Measurements from ENCODE around the gene TLCD2.
A peak's percentile ranks its signal among the peaks of the same experiment; 100 is the strongest.
"Not testable (repeated sequence)": the region's sequence is repeated elsewhere in the genome, so short reads cannot be mapped to it uniquely, and the experiment has no call there.

TLCD2 gene

GRCh38 chr17:1695365-1695764 lies 14.8 kb downstream of the TLCD2 start:
- no peak for DNase-seq (ENCODE audit: low read depth in 1 of 2, low spot score in 1 of 2)

GRCh38 chr17:1693339-1693738 lies 16.8 kb downstream of the TLCD2 start:
- DNase-seq (ENCODE audit: low read depth in 1 of 2, low spot score in 1 of 2) = no peak

GRCh38 chr17:1690544-1691221 lies 19.5 kb downstream of the TLCD2 start:
- DNase-seq (ENCODE audit: low read depth in 1 of 2, low spot score in 1 of 2) = no peak

GRCh38 chr17:1688405-1688804 lies 21.8 kb downstream of the TLCD2 start:
- DNase-seq (ENCODE audit: low read depth in 1 of 2, low spot score in 1 of 2) = not testable (repeated sequence)

GRCh38 chr17:1686086-1686485 lies 24.1 kb downstream of the TLCD2 start:
- no peak for DNase-seq (ENCODE audit: low read depth in 1 of 2, low spot score in 1 of 2)

- peak; percentile 96 to 98 for DNase-seq (ENCODE audit: low read depth in 1 of 2, low spot score in 1 of 2)
Measured at GRCh38 chr17:1684378-1685189, 25.6 kb downstream of the TLCD2 start, which contains the start of gene PRPF8. Gene PRPF8, minus strand, starts transcription at chr17:1684867. Its CDS starts 296 bp downstream, at chr17:1684571.

GRCh38 chr17:1683459-1683858 lies 26.7 kb downstream of the TLCD2 start:
- DNase-seq (ENCODE audit: low read depth in 1 of 2, low spot score in 1 of 2) = no peak

GRCh38 chr17:1676401-1676800 lies 33.8 kb downstream of the TLCD2 start:
- DNase-seq (ENCODE audit: low read depth in 1 of 2, low spot score in 1 of 2) = no peak

- DNase-seq (ENCODE audit: low read depth in 1 of 2, low spot score in 1 of 2) = no peak
Measured at GRCh38 chr17:1673041-1673785, 37.0 kb downstream of the TLCD2 start.

GRCh38 chr17:1663934-1664333 lies 46.2 kb downstream of the TLCD2 start:
- DNase-seq (ENCODE audit: low read depth in 1 of 2, low spot score in 1 of 2) = not testable (repeated sequence)

- no peak for DNase-seq (ENCODE audit: low read depth in 1 of 2, low spot score in 1 of 2)
Measured at GRCh38 chr17:1661045-1661444, 49.1 kb downstream of the TLCD2 start.

GRCh38 chr17:1658100-1658499 lies 52.1 kb downstream of the TLCD2 start:
- DNase-seq (ENCODE audit: low read depth in 1 of 2, low spot score in 1 of 2) = no peak

GRCh38 chr17:1653735-1654134 lies 56.4 kb downstream of the TLCD2 start:
- DNase-seq (ENCODE audit: low read depth in 1 of 2, low spot score in 1 of 2) = no peak

GRCh38 chr17:1652794-1653193 lies 57.4 kb downstream of the TLCD2 start:
- not testable (repeated sequence) for DNase-seq (ENCODE audit: low read depth in 1 of 2, low spot score in 1 of 2)

Measured in stimulated activated CD4-positive, alpha-beta T cell treated with anti-CD3 and anti-CD28 coated beads, Interleukin-15, amount 100 ng/mL, for 1 hour (primary cell).